Ishikawa (cell line): Measurements from ENCODE around the gene C20orf141.

Experiments used
- CEBPB ChIP-seq: IDR thresholded peaks from 2 replicates; pipeline ENCODE4 v1.6.1; 2012
- EGR1 ChIP-seq: IDR thresholded peaks from 2 replicates; pipeline ENCODE4 v1.6.1; 2012
- EP300 ChIP-seq: IDR thresholded peaks from 2 replicates; pipeline ENCODE4 v1.6.1; 2012; ENCODE audit warnings: borderline replicate concordance
- FOXM1 ChIP-seq: IDR thresholded peaks from 2 replicates; pipeline ENCODE4 v1.6.1; 2012; ENCODE audit warnings: low read depth, borderline replicate concordance
- REST ChIP-seq: IDR thresholded peaks from 2 replicates; pipeline ENCODE4 v1.6.1; 2012; ENCODE audit warnings: low read depth, mild to moderate bottlenecking
- TAF1 ChIP-seq: IDR thresholded peaks from 2 replicates; pipeline ENCODE4 v1.6.1; 2012; ENCODE audit warnings: low read depth, mild to moderate bottlenecking
- TEAD4 ChIP-seq: IDR thresholded peaks from 2 replicates; pipeline ENCODE4 v1.6.1; 2012
- YY1 ChIP-seq: IDR thresholded peaks from 2 replicates; pipeline ENCODE4 v1.6.1; 2012; ENCODE audit warnings: low read depth

GRCh38 chr20:2816030-2816582 lies 1.3 kb downstream of the C20orf141 start, which contains the start of gene TMEM239:
- TF ChIP-seq REST = no peak
- no peak for TF ChIP-seq YY1
- no peak for TF ChIP-seq TEAD4
- no peak for TF ChIP-seq EGR1
- no peak for TF ChIP-seq FOXM1
- TF ChIP-seq TAF1 = no peak
- no peak for TF ChIP-seq CEBPB
- no peak for TF ChIP-seq EP300
